Hepatocyte (in vitro differentiated cells): ENCODE data around the gene PRCD. TPM values are rescaled to one million over a fixed set of nuclear protein-coding genes. Genes with fewer than 3 reads are reported as not detected.

Experiments used
- DNase-seq: peaks from one replicate; pipeline ENCODE4 v3.0.0-alpha.2; 2016; ENCODE audit warnings: low spot score
- H2AFZ ChIP-seq: fragments of 200-600 bp; sonication (generic); 2 replicates; pipeline ENCODE4 v1.6.0; 2016; ENCODE audit warnings: antibody characterized with exemption, mild to moderate bottlenecking
- H3K27ac ChIP-seq: fragments of 200-600 bp; sonication (generic); 2 replicates; pipeline ENCODE4 v1.5.1; 2016; ENCODE audit warnings: mild to moderate bottlenecking
- H3K27me3 ChIP-seq: fragments of 200-600 bp; sonication (generic); 2 replicates; pipeline ENCODE4 v1.6.1; 2016
- H3K36me3 ChIP-seq: fragments of 200-600 bp; sonication (generic); replicated peaks from 2 replicates; pipeline ENCODE4 v1.5.1; 2016; ENCODE audit warnings: low read depth; ENCODE audit not compliant: insufficient read depth
- H3K4me1 ChIP-seq: fragments of 200-600 bp; sonication (generic); 2 replicates; pipeline ENCODE4 v1.5.1; 2016; ENCODE audit warnings: mild to moderate bottlenecking, moderate library complexity; ENCODE audit not compliant: insufficient read depth
- H3K4me2 ChIP-seq: fragments of 200-600 bp; sonication (generic); 2 replicates; pipeline ENCODE4 v1.6.0; 2016
- H3K4me3 ChIP-seq: fragments of 200-600 bp; sonication (generic); 2 replicates; pipeline ENCODE4 v1.5.1; 2016; ENCODE audit warnings: mild to moderate bottlenecking
- H3K79me2 ChIP-seq: fragments of 200-600 bp; sonication (generic); 2 replicates; pipeline ENCODE4 v1.6.0; 2017; ENCODE audit warnings: mild to moderate bottlenecking
- H3K9me2 ChIP-seq: fragments of 200-600 bp; sonication (generic); replicated peaks from 2 replicates; pipeline ENCODE4 v1.6.0; 2017; ENCODE audit warnings: mild to moderate bottlenecking; ENCODE audit not compliant: insufficient read depth
- H3K9me3 ChIP-seq: fragments of 200-600 bp; sonication (generic); 2 replicates; pipeline ENCODE4 v1.5.1; 2016; ENCODE audit warnings: low read depth, mild to moderate bottlenecking
- H4K20me1 ChIP-seq: fragments of 200-600 bp; sonication (generic); 2 replicates; pipeline ENCODE4 v1.6.0; 2016; ENCODE audit warnings: mild to moderate bottlenecking; ENCODE audit not compliant: insufficient read depth, poor library complexity, severe bottlenecking
- CTCF ChIP-seq: fragments of 200-600 bp; sonication (generic); IDR thresholded peaks from 2 replicates; pipeline ENCODE4 v1.5.1; 2016; ENCODE audit warnings: antibody characterized with exemption, mild to moderate bottlenecking; ENCODE audit not compliant: poor library complexity
- EZH2 ChIP-seq: fragments of 200-600 bp; sonication (generic); IDR thresholded peaks from 2 replicates; pipeline ENCODE4 v1.6.1; 2016; ENCODE audit warnings: antibody characterized with exemption, mild to moderate bottlenecking, borderline replicate concordance
- EZH2phosphoT487 ChIP-seq: fragments of 200-600 bp; sonication (generic); IDR thresholded peaks from one replicate; pipeline ENCODE4 v1.6.1; 2018; ENCODE audit warnings: antibody characterized with exemption, mild to moderate bottlenecking, low read depth, moderate library complexity; ENCODE audit not compliant: unreplicated experiment, severe bottlenecking
- WGBS: methylation state at CpG from one replicate; pipeline ENCODE4 v1.1.6; 2016; ENCODE audit warnings: low lambda C conversion rate; ENCODE audit errors: missing lambda C conversion rate; 5-methylcytosine and 5-hydroxymethylcytosine counted together
- polyA plus RNA-seq: library from polyadenylated mRNA; unstranded; fragments of >200 nt; fragmentation: Nextera tagmentation; extraction: Ambion mirVana; gene quantifications from 2 replicates; pipeline ENCODE4 v1.2.1, GENCODE V29; 2016
- total RNA-seq: library from RNA; depleted of rRNA; stranded (reverse); fragments of >200 nt; gene quantifications from 2 replicates; pipeline ENCODE4 v1.2.3, GENCODE V29; 2014

Gene PRCD
- total and polyA plus RNA-seq, 2 experiments from 2014 or later: 2.0 to 10.2 TPM

DNA sequence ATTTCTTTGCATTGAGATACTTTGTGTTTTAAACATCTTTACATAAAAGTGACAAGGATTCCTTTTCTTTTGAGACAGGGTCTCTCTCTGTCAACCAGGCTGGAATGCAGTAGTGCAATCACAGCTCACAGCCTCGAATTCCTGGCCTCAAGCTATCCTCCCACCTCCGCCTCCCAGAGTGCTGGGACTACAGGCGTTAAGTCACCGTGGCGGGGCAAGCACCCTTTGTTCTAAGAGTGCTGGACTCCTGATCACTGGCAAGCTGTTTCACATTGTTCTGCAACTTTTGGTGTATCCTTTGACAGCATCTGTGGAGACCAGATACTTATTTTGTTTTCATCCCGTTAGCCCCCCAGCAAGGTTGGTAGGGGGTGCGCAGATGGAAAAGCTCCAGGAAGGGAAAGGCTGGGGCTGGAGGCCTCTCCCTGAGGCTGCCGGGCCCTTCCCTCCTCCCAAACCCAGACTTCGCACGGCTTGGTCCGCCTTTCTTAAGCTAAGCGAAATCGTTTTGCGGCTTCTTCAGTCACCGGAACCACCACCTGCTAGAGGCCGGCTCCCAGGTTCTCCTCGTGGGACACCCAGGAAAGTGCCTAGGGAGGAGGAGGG is 44.7 kb downstream of the PRCD start:
- Histone ChIP-seq H3K9me2 (no peaks in the 10 kb centered on the region), H3K4me1 (peaks cover 13% of the 10 kb centered on the region), H3K27ac (no peak overlapping the region), H3K36me3 (no peaks in the 10 kb centered on the region), H3K9me3 (no peaks in the 10 kb centered on the region), H2AFZ (peak overlapping the region; percentile 54), H4K20me1 (no peaks in the 10 kb centered on the region), H3K79me2 (no peaks in the 10 kb centered on the region), H3K27me3 (peaks cover 32% of the 10 kb centered on the region), H3K4me2 (peak overlapping the region; percentile 97), H3K4me3 (peak overlapping the region; percentile 35)
- TF ChIP-seq EZH2phosphoT487 (no peak), CTCF (no peak), EZH2 (no peak)
- 20% methylated on average over 17 of the region's 17 CpGs for WGBS
- DNase-seq: no peak

DNA sequence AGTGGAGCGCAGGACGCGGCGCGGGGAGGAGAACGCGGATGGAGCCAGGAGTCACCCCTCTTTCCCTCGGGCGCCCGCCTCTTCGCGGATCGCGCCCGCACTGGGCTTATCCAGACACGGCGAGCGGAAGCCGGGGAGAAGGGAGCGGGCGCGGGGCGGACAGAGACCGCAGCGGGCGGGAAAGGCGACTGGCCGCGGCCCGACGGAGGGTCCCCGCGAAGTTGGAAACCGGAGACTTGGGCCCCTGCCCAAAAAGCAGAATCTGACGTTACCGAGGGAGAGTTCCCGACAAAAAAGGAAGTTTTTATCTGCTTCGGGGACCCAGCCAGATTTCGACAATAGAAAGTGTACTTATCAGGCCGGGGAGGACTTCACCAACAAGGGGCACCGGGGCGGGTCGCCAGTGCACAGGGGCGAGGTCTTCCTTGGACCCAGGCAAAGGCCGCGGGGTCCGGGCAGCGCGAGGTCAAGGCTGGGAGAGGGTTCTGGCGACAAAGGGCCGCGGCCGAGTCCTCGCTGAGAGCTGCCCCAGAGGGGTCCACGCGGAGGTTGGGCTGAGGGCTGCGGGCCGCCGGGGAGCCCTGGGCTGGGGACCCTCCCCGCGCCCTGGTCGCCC is 45.3 kb downstream of the PRCD start:
- no peak overlapping the region for H3K27ac ChIP-seq
- peaks cover 32% of the 10 kb centered on the region for H3K27me3 ChIP-seq

DNA sequence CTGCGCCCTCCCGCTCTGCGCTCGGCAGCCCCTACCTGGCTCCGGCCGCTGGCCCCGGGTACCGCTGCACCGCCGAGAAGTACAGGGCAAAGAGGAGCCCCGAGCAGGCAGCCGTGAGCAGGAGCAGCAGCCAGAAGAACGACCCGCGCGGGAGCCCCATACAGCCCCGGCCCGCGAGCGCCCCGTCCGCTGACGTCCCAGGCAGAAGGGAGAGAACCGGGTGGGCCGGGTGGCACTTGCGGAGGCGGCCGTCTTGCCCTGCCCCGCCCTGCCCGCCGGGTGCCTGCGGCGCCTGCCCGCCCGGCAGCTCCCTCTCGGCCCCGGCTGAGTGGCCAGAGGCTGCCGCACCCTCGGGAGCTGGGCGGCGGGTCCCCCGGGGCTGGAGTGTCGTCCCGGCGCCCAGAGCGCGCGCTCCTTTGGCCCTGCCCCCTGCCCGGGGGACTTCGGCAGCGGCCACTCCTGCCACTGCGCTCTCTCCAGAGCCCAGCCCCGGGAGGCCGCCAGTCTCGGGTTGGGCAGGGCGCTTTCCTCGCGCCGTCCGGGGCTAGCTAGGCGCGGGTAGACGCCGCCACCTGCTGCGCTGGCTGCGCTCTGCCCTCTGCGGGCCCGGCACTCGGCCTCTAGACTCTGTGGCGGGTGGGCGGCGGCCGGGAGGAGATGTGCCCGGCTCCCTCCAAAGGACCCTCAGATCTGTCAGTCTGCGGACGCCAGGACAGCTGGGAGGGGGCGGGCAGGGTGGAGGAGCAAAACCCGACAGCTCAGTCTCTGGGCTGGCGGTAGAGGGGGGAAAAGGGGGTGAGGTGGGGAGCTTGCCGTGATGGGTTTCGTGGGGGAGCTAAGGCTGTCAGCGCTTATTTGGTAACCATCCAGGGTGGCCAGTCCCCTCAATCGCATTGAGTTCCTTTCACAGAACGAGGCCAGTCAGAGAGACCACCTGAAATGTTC is 46.1 kb downstream of the PRCD start, which contains the start of gene ST6GALNAC2:
ST6GALNAC2 (minus strand) TSS at position 212 of the 945 bp plus-strand sequence; CDS start at position 160, 52 bp downstream.
- peak; percentile 83 for DNase-seq
- TF ChIP-seq CTCF (peak; percentile 42), EZH2 (peak; percentile 82), EZH2phosphoT487 (peak; percentile 77)
- no peaks in the 10 kb centered on the region for H4K20me1 ChIP-seq
- H3K36me3 ChIP-seq: no peaks in the 10 kb centered on the region
- WGBS: 2% methylated on average over 51 of the region's 84 CpGs
- no peaks in the 10 kb centered on the region for H3K9me3 ChIP-seq
- H3K9me2 ChIP-seq: no peaks in the 10 kb centered on the region
- H3K4me3 ChIP-seq: peak within 1 kb of the TSS; percentile 35
- H3K27ac ChIP-seq: no peak within 1 kb of the TSS
- peaks cover 13% of the 10 kb centered on the region for H3K4me1 ChIP-seq
- H3K27me3 ChIP-seq: peaks cover 32% of the 10 kb centered on the region
- H2AFZ ChIP-seq: peak within 1 kb of the TSS; percentile 54
- no peaks in the 10 kb centered on the region for H3K79me2 ChIP-seq
- peak within 1 kb of the TSS; percentile 97 for H3K4me2 ChIP-seq

More for the DNA sequence above, 45.3 kb downstream of the PRCD start:
- TF ChIP-seq EZH2 (peak; percentile 92), CTCF (no peak), EZH2phosphoT487 (peak; percentile 77)
- Histone ChIP-seq H3K9me3 (no peaks in the 10 kb centered on the region), H3K4me2 (peak overlapping the region; percentile 97), H4K20me1 (no peaks in the 10 kb centered on the region), H3K36me3 (no peaks in the 10 kb centered on the region), H3K79me2 (no peaks in the 10 kb centered on the region), H3K9me2 (no peaks in the 10 kb centered on the region), H2AFZ (peak overlapping the region; percentile 54), H3K4me1 (peaks cover 13% of the 10 kb centered on the region), H3K4me3 (peak overlapping the region; percentile 35)
- DNase-seq: peak; percentile 51
- 4% methylated on average over 44 of the region's 62 CpGs for WGBS
